ENCODE results near the gene SYT14. TPM values are rescaled to one million over a fixed set of nuclear protein-coding genes. Genes with fewer than 3 reads are reported as not detected.
"Not testable (repeated sequence)": the region's sequence is repeated elsewhere in the genome, so short reads cannot be mapped to it uniquely, and the experiment has no call there.

The SYT14 gene
- total and polyA plus RNA-seq, 11 donors = not detected

DNA sequence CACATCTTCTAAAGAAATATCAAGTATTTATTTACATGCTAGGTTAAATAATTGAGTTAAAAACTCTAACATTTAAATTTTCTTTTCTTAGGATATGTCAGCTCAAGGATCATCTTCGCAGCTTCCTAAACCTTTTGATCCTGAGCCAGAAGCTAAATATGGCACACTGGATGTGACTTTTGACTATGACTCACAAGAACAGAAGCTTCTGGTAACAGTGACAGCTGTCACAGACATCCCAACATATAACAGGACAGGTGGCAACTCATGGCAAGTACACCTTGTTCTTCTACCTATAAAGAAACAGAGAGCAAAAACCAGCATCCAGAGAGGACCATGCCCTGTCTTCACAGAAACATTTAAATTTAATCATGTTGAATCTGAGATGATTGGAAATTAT is 161.9 kb downstream of the SYT14 start:
- DNase-seq (no peak), ATAC-seq (no peak)
- WGBS, 4 donors = 14 to 29% (median 17%) methylated on average over 1 of the region's 1 CpG
- no peak for TF ChIP-seq CTCF (IDR thresholded peaks at IDR 0.05)
- no peak for TF ChIP-seq POLR2A (IDR thresholded peaks at IDR 0.05)
- Histone ChIP-seq H3K27me3 (peaks cover 0 to 13% (median 0%) of the 10 kb centered on the region in 9 donors), H3K27ac (no peak overlapping the region), H3K4me1 (no peaks in the 10 kb centered on the region), H3K36me3 (no peaks in the 10 kb centered on the region), H3K4me3 (no peak overlapping the region), H3K9me3 (no peaks in the 10 kb centered on the region)
- intact Hi-C loops (cut with DNase I) = no loop called here

- intact Hi-C loops (cut with DNase I) = no loop called here
- WGBS, 4 donors = 85 to 96% (median 91%) methylated on average over 2 of the region's 2 CpGs
Measured at GRCh38 chr1:210104103-210104502, 166.1 kb downstream of the SYT14 start.

GRCh38 chr1:210112906-210113305 is 174.9 kb downstream of the SYT14 start:
- DNase-seq; H3K27me3 ChIP-seq; H3K27ac ChIP-seq; H3K4me1 ChIP-seq; ATAC-seq; intact Hi-C loops (cut with DNase I); H3K4me3 ChIP-seq; H3K36me3 ChIP-seq; H3K9me3 ChIP-seq: not testable (repeated sequence)
- 83 to 90% (median 83%) methylated on average over 9 of the region's 9 CpGs for WGBS, 4 donors

More at GRCh38 chr1:210104103-210104502, 166.1 kb downstream of the SYT14 start:
- ATAC-seq = no peak
- Histone ChIP-seq H3K4me1 (no peaks in the 10 kb centered on the region), H3K36me3 (no peaks in the 10 kb centered on the region), H3K27ac (no peak overlapping the region), H3K9me3 (no peaks in the 10 kb centered on the region), H3K27me3 (peaks cover 0 to 12% (median 0%) of the 10 kb centered on the region in 9 donors), H3K4me3 (no peak overlapping the region)
- TF ChIP-seq CTCF (IDR thresholded peaks at IDR 0.05) = no peak
- no peak for TF ChIP-seq POLR2A (IDR thresholded peaks at IDR 0.05)
- no peak for DNase-seq

- Histone ChIP-seq H3K27ac (no peak overlapping the region), H3K36me3 (no peaks in the 10 kb centered on the region), H3K9me3 (no peaks in the 10 kb centered on the region), H3K27me3 (no peaks in the 10 kb centered on the region), H3K4me1 (no peaks in the 10 kb centered on the region), H3K4me3 (no peak overlapping the region)
- intact Hi-C loops (cut with DNase I) = no loop called here
- TF ChIP-seq POLR2A (IDR thresholded peaks at IDR 0.05) (no peak), CTCF (IDR thresholded peaks at IDR 0.05) (no peak)
- ATAC-seq (no peak), DNase-seq (no peak)
Measured at GRCh38 chr1:210117198-210117597, 179.2 kb downstream of the SYT14 start.

GRCh38 chr1:210117681-210118170 is 179.7 kb downstream of the SYT14 start:
- ATAC-seq (no peak), DNase-seq (no peak)
- intact Hi-C loops (cut with DNase I) = no loop called here
- Histone ChIP-seq H3K27ac (no peak overlapping the region), H3K36me3 (no peaks in the 10 kb centered on the region), H3K4me1 (no peaks in the 10 kb centered on the region), H3K9me3 (no peaks in the 10 kb centered on the region), H3K27me3 (no peaks in the 10 kb centered on the region), H3K4me3 (no peak overlapping the region)
- no peak for TF ChIP-seq CTCF (IDR thresholded peaks at IDR 0.05)

Measured in heart left ventricle (tissue), 16 donors.